Suprapubic skin (tissue), 4 donors: ENCODE results near the gene ITPK1. TPM values are rescaled to one million over a fixed set of nuclear protein-coding genes. Genes with fewer than 3 reads are reported as not detected.

Source experiments
- DNase-seq, 2 donors: peaks; one replicate each; pipeline ENCODE4 v3.0.0-alpha.2; 2019; ENCODE audit warnings: low spot score in 2 of 2
- H3K27ac ChIP-seq: fragments of 200-600 bp; sonication (generic); one replicate; pipeline ENCODE4 v1.5.1; 2019
- H3K27me3 ChIP-seq: fragments of 200-600 bp; sonication (generic); one replicate; pipeline ENCODE4 v1.5.1; 2019
- H3K36me3 ChIP-seq: fragments of 200-600 bp; sonication (generic); one replicate; pipeline ENCODE4 v1.5.1; 2019
- H3K4me1 ChIP-seq: fragments of 200-600 bp; sonication (generic); one replicate; pipeline ENCODE4 v1.5.1; 2019
- H3K4me3 ChIP-seq: fragments of 200-600 bp; sonication (generic); one replicate; pipeline ENCODE4 v1.5.1; 2019; ENCODE audit warnings: mild to moderate bottlenecking
- H3K9me3 ChIP-seq: fragments of 200-600 bp; sonication (generic); one replicate; pipeline ENCODE4 v1.5.1; 2019
- EP300 ChIP-seq: sonication (generic); formaldehyde crosslinking; IDR thresholded peaks from one replicate; pipeline ENCODE4 v1.6.1; 2017; ENCODE audit warnings: antibody characterized with exemption
- POLR2A ChIP-seq, 2 donors: fragments of 450-650 bp; IDR thresholded peaks; one replicate each; pipeline ENCODE4 v1.6.1; 2017; ENCODE audit warnings: antibody characterized with exemption in 2 of 2, mild to moderate bottlenecking in 2 of 2, moderate library complexity in 2 of 2
- POLR2AphosphoS5 ChIP-seq, 3 donors: sonication (generic); formaldehyde crosslinking; IDR thresholded peaks; one replicate each; pipeline ENCODE4 v1.6.1; 2017; ENCODE audit warnings: antibody characterized with exemption in 3 of 3
- WGBS: methylation state at CpG from one replicate; pipeline ENCODE4 v1.1.5; 2018; 5-methylcytosine and 5-hydroxymethylcytosine counted together
- total RNA-seq, 4 donors: library from RNA; depleted of rRNA; stranded (reverse); fragments of >200 nt; gene quantifications; one replicate each; pipeline ENCODE4 v1.1.0, GENCODE V29; 2016
- TF ChIP-seq, protein P1 (sequence below), 2 donors: fragments of 200-600 bp in 1 of 2; fragments of 450-650 bp in 1 of 2; sonication (generic) in 1 of 2; IDR thresholded peaks; one replicate each; pipeline ENCODE4 v1.5.1; 2016 to 2019; ENCODE audit warnings: antibody characterized with exemption in 2 of 2, mild to moderate bottlenecking in 1 of 2, moderate library complexity in 1 of 2

The ITPK1 gene
- total RNA-seq, 4 donors from 2014 or later, result 29.9 to 33.6 (median 32.2) TPM

GRCh38 chr14:92978229-92979021, 137.3 kb downstream of the ITPK1 start:
- no peaks in the 10 kb centered on the region for H3K27me3 ChIP-seq
- WGBS, result 83% methylated on average over 2 of the region's 4 CpGs
- no peak for TF ChIP-seq POLR2AphosphoS5 (IDR thresholded peaks at IDR 0.05)
- TF ChIP-seq, protein P1, sequence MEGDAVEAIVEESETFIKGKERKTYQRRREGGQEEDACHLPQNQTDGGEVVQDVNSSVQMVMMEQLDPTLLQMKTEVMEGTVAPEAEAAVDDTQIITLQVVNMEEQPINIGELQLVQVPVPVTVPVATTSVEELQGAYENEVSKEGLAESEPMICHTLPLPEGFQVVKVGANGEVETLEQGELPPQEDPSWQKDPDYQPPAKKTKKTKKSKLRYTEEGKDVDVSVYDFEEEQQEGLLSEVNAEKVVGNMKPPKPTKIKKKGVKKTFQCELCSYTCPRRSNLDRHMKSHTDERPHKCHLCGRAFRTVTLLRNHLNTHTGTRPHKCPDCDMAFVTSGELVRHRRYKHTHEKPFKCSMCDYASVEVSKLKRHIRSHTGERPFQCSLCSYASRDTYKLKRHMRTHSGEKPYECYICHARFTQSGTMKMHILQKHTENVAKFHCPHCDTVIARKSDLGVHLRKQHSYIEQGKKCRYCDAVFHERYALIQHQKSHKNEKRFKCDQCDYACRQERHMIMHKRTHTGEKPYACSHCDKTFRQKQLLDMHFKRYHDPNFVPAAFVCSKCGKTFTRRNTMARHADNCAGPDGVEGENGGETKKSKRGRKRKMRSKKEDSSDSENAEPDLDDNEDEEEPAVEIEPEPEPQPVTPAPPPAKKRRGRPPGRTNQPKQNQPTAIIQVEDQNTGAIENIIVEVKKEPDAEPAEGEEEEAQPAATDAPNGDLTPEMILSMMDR (IDR thresholded peaks at IDR 0.05), result no peak
- TF ChIP-seq POLR2A (IDR thresholded peaks at IDR 0.05), result no peak
- no peak for TF ChIP-seq EP300
- H3K9me3 ChIP-seq, result no peaks in the 10 kb centered on the region
- H3K36me3 ChIP-seq, result peaks cover 5% of the 10 kb centered on the region
- H3K27ac ChIP-seq, result no peak overlapping the region
- DNase-seq, result no peak
- no peak overlapping the region for H3K4me3 ChIP-seq
- H3K4me1 ChIP-seq, result no peaks in the 10 kb centered on the region

DNA sequence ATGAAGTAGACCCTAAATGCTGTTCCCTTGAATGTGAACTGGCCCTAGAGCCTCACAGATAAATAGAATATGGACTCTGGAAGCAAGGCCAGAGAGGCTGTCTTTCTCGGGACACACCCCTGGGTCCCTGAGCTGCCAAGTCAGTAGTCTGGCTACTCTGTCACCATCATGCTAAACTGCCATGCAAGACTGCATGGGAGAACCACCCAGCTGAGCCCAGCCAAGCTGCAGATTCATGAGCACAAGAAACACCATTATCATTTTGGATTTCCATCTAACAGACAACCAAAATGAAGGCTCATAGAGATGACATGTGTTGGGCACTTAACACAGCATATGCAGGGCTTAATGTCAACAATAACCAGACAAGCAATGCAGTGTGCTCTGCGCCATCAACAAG, 139.5 kb downstream of the ITPK1 start:
- 96% methylated on average over 2 of the region's 2 CpGs for WGBS
- no peak overlapping the region for H3K4me3 ChIP-seq
- DNase-seq, result no peak
- peaks cover 5% of the 10 kb centered on the region for H3K36me3 ChIP-seq
- H3K27ac ChIP-seq, result no peak overlapping the region
- no peaks in the 10 kb centered on the region for H3K9me3 ChIP-seq
- H3K27me3 ChIP-seq, result no peaks in the 10 kb centered on the region
- TF ChIP-seq POLR2AphosphoS5 (IDR thresholded peaks at IDR 0.05) (no peak), POLR2A (IDR thresholded peaks at IDR 0.05) (no peak), EP300 (no peak)
- TF ChIP-seq, protein P1 (IDR thresholded peaks at IDR 0.05), result no peak
- H3K4me1 ChIP-seq, result peaks cover 6% of the 10 kb centered on the region

DNA sequence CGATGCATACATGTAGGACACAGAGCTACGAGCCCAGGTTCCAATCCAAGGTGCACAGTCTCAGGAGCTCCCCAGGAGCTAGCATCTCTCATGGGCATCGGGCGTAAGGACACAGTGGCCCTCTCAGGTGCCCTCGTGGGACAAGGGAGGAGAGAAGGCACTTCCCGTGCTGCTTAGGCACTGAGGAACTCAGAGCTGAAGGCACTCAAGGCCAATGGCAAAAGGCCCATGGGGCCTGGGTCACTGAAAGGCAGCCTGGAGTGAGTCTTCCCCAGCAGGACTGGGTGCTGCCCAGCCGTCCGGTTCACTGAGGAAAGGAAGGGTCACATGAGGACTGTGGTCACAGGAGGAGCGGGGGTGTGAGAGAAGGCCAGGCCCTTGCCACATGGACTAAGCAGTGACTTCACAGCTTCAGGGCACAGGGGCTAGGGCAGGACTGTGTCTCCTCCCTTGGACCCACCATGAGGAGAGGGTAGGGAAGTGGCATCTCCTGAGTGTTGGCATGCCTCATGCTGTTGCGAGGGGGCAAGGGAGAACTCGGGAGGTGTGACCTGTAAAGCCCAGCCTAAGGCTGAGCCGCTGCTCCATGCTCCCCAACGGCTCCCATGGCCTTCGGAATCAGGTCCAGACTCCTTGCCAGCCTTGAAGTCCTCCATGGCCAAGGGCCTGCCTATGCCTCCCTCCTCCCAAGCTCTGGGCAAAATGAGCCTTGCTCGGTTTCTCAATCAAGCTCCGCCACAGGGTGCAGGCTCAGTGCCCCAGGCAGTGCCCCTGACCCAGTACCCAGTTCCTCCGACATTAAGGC, 141.0 kb downstream of the ITPK1 start:
- Histone ChIP-seq H3K36me3 (peaks cover 5% of the 10 kb centered on the region), H3K27ac (no peak overlapping the region), H3K27me3 (no peaks in the 10 kb centered on the region), H3K4me3 (no peak overlapping the region), H3K4me1 (peaks cover 6% of the 10 kb centered on the region), H3K9me3 (no peaks in the 10 kb centered on the region)
- TF ChIP-seq POLR2A (IDR thresholded peaks at IDR 0.05), result no peak
- TF ChIP-seq POLR2AphosphoS5 (IDR thresholded peaks at IDR 0.05), result no peak
- 96% methylated on average over 9 of the region's 17 CpGs for WGBS
- DNase-seq, result no peak

- peak overlapping the region; percentile 77 for H3K27ac ChIP-seq
Measured at GRCh38 chr14:92973798-92974372, 141.8 kb downstream of the ITPK1 start.

DNA sequence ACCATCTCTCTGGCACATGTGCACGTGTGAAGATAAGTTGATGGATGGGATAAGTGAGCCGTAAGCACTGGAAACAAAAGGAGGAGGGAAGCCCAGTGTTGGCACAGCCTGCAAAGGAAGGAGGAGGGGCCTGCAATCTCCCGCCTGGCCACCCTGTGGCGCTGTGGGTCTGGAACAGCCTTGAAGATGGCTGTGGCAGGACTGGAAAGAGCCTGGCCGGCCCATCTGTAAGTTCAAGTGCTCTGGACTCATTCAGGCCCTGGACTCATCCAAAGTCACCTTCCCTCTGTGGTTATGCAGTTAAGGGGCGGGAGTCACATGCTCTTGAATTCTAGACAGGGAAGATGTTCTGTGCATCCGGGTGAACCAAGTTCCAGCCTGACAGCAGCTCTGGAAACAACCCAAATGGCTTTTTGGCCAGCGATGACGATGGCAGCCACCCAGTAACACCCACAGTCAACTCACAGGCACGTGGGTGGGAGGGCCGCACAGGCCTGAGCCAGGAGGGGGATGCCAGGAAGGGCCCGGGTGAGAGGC, 142.4 kb downstream of the ITPK1 start:
- WGBS, result 28% methylated on average over 7 of the region's 12 CpGs
- Histone ChIP-seq H3K4me3 (no peak overlapping the region), H3K36me3 (peaks cover 5% of the 10 kb centered on the region), H3K9me3 (no peaks in the 10 kb centered on the region), H3K27me3 (no peaks in the 10 kb centered on the region), H3K27ac (peak overlapping the region; percentile 77), H3K4me1 (peaks cover 6% of the 10 kb centered on the region)
- TF ChIP-seq, protein P1 (IDR thresholded peaks at IDR 0.05), result peak; percentile 34 to 78
- TF ChIP-seq POLR2A (IDR thresholded peaks at IDR 0.05), result no peak
- DNase-seq, result peak; percentile 87 to 94

More at GRCh38 chr14:92973798-92974372, 141.8 kb downstream of the ITPK1 start:
- H3K9me3 ChIP-seq, result no peaks in the 10 kb centered on the region
- peaks cover 5% of the 10 kb centered on the region for H3K36me3 ChIP-seq
- H3K27me3 ChIP-seq, result no peaks in the 10 kb centered on the region
- WGBS, result 65% methylated on average over 4 of the region's 9 CpGs
- H3K4me3 ChIP-seq, result no peak overlapping the region
- DNase-seq, result no peak
- TF ChIP-seq POLR2A (IDR thresholded peaks at IDR 0.05), result no peak
- TF ChIP-seq, protein P1 (IDR thresholded peaks at IDR 0.05), result no peak
- peaks cover 6% of the 10 kb centered on the region for H3K4me1 ChIP-seq
